H1 (cell line): ENCODE measurements around the gene RELT. TPM values are rescaled to one million over a fixed set of nuclear protein-coding genes. Genes with fewer than 3 reads are reported as not detected.

ENCODE experiments used
- CTCF ChIA-PET: fragments of 300-600 bp; sonication (Branson Sonifier 250); formaldehyde crosslinking; loops from one replicate; lab custom pipeline; 2021; ENCODE audit not compliant: partially characterized antibody; lab: Charles Lee
- POLR2A ChIA-PET: fragments of 300-600 bp; sonication (Branson Sonifier 250); formaldehyde crosslinking; loops from one replicate; lab custom pipeline; 2021; ENCODE audit warnings: inconsistent platforms; ENCODE audit not compliant: partially characterized antibody; lab: Charles Lee
- DNase-seq, 2 experiments: peaks; one replicate each; pipeline versions ENCODE4 v3.0.0 to v3.0.0-alpha.2; 2010 to 2022; ENCODE audit warnings: low spot score in 2 of 2, low read depth in 1 of 2, mixed read lengths in 1 of 2
- FAIRE-seq: peaks from 2 replicates; lab custom pipeline; 2011; peaks lifted over from hg19 to GRCh38; lab: Jason Lieb, UNC
- H2AFZ ChIP-seq: 2 replicates; pipeline ENCODE4 v1.8.1; 2012; ENCODE audit warnings: low read length, inconsistent platforms
- H2AK5ac ChIP-seq: 2 replicates; pipeline ENCODE4 v1.6.1; 2013; ENCODE audit warnings: low read depth, low read length
- H2BK120ac ChIP-seq: replicated peaks from 2 replicates; pipeline ENCODE3; 2013; ENCODE audit warnings: low read depth, low read length, inconsistent platforms
- H2BK12ac ChIP-seq: 2 replicates; pipeline ENCODE4 v1.6.1; 2013; ENCODE audit warnings: low read depth, low read length
- H2BK15ac ChIP-seq: 2 replicates; pipeline ENCODE4 v1.6.1; 2013; ENCODE audit warnings: low read length
- H2BK20ac ChIP-seq: 2 replicates; pipeline ENCODE4 v1.6.1; 2013; ENCODE audit warnings: low read length
- H2BK5ac ChIP-seq: 2 replicates; pipeline ENCODE4 v1.6.1; 2013; ENCODE audit warnings: low read depth, low read length
- H3K14ac ChIP-seq: 2 replicates; pipeline ENCODE4 v1.6.1; 2013; ENCODE audit warnings: inconsistent platforms; ENCODE audit not compliant: insufficient read length
- H3K18ac ChIP-seq: 2 replicates; pipeline ENCODE4 v1.6.1; 2013; ENCODE audit warnings: low read length; ENCODE audit errors: extremely low read depth
- H3K23ac ChIP-seq: 2 replicates; pipeline ENCODE4 v1.6.1; 2013; ENCODE audit warnings: inconsistent platforms; ENCODE audit not compliant: insufficient read length
- H3K23me2 ChIP-seq: 2 replicates; pipeline ENCODE4 v1.6.1; 2013; ENCODE audit warnings: low read depth, low read length
- H3K27ac ChIP-seq: 2 replicates; pipeline ENCODE4 v1.6.1; 2011; ENCODE audit warnings: low read depth, low read length, inconsistent platforms
- H3K27me3 ChIP-seq, 4 experiments: replicated peaks in 1 of 4; 1 replicate in 1 of 4; 2 replicates in 3 of 4; pipeline versions ENCODE4 v1.6.1 to v1.8.1; 2011 to 2013; ENCODE audit warnings: low read length in 3 of 4, mild to moderate bottlenecking in 3 of 4, inconsistent platforms in 2 of 4, mixed read lengths in 2 of 4, moderate library complexity in 1 of 4; ENCODE audit not compliant: control insufficient read depth in 3 of 4, insufficient read depth in 3 of 4; ENCODE audit errors: extremely low read depth in 1 of 4
- H3K36me3 ChIP-seq, 4 experiments: 2 replicates each; pipeline versions ENCODE4 v1.6.1 to v1.8.1; 2011 to 2013; ENCODE audit warnings: mild to moderate bottlenecking in 4 of 4, low read length in 3 of 4, moderate library complexity in 2 of 4, control low read depth in 1 of 4, inconsistent platforms in 1 of 4; ENCODE audit not compliant: insufficient read depth in 4 of 4, control insufficient read depth in 2 of 4
- H3K4ac ChIP-seq: replicated peaks from 2 replicates; pipeline ENCODE3; 2013; ENCODE audit warnings: low read length, low read depth, mixed read lengths, inconsistent platforms; ENCODE audit not compliant: insufficient read length
- H3K4me1 ChIP-seq, 4 experiments: replicated peaks in 1 of 4; 1 replicate in 1 of 4; 2 replicates in 3 of 4; pipeline versions ENCODE4 v1.6.1 to v1.8.1; 2011 to 2013; ENCODE audit warnings: low read length in 3 of 4, inconsistent platforms in 2 of 4, mixed read lengths in 1 of 4; ENCODE audit not compliant: insufficient read depth in 4 of 4, control insufficient read depth in 3 of 4
- H3K4me2 ChIP-seq, 2 experiments: 2 replicates each; pipeline versions ENCODE4 v1.6.1 to v1.8.1; 2011 to 2013; ENCODE audit warnings: low read depth in 2 of 2, low read length in 2 of 2, control low read depth in 1 of 2, inconsistent platforms in 1 of 2, mild to moderate bottlenecking in 1 of 2; ENCODE audit not compliant: insufficient read depth in 1 of 2
- H3K4me3 ChIP-seq, 4 experiments: fragments of 200-600, 300-600 bp in 1 of 4; sonication (generic), shearing (Covaris generic), sonication (Bioruptor Twin) in 1 of 4; 2 replicates each; pipeline versions ENCODE4 v1.5.1 to v1.8.1; 2011 to 2016; ENCODE audit warnings: low read length in 4 of 4, low read depth in 3 of 4, control low read depth in 2 of 4, inconsistent platforms in 2 of 4, mild to moderate bottlenecking in 2 of 4, mixed read lengths in 1 of 4, moderate library complexity in 1 of 4; ENCODE audit not compliant: insufficient read depth in 2 of 4; ENCODE audit errors: extremely low read depth in 1 of 4
- H3K56ac ChIP-seq: replicated peaks from 2 replicates; pipeline ENCODE3; 2013; ENCODE audit warnings: low read depth, mild to moderate bottlenecking, mixed read lengths, low read length, inconsistent platforms; ENCODE audit not compliant: insufficient read length
- H3K79me1 ChIP-seq: 2 replicates; pipeline ENCODE4 v1.6.1; 2013; ENCODE audit warnings: low read depth, low read length, control low read depth
- H3K79me2 ChIP-seq, 2 experiments: 2 replicates each; pipeline versions ENCODE4 v1.6.1 to v1.8.1; 2012 to 2013; ENCODE audit warnings: low read length in 2 of 2, mild to moderate bottlenecking in 2 of 2, inconsistent platforms in 1 of 2; ENCODE audit not compliant: insufficient read depth in 2 of 2, control insufficient read depth in 1 of 2
- H3K9ac ChIP-seq, 4 experiments: replicated peaks in 1 of 4; 1 replicate in 1 of 4; 2 replicates in 3 of 4; pipeline versions ENCODE4 v1.6.1 to v1.8.1; 2011 to 2013; ENCODE audit warnings: low read depth in 3 of 4, low read length in 3 of 4, control low read depth in 2 of 4, mild to moderate bottlenecking in 2 of 4, moderate library complexity in 2 of 4, inconsistent platforms in 1 of 4; ENCODE audit errors: extremely low read depth in 1 of 4
- H3K9me3 ChIP-seq, 2 experiments: 2 replicates each; pipeline versions ENCODE4 v1.6.1 to v1.8.1; 2012 to 2013; ENCODE audit warnings: mild to moderate bottlenecking in 2 of 2, moderate library complexity in 2 of 2, control low read depth in 1 of 2, inconsistent platforms in 1 of 2, low read depth in 1 of 2, low read length in 1 of 2, mixed read lengths in 1 of 2; ENCODE audit not compliant: insufficient read depth in 2 of 2
- H4K20me1 ChIP-seq, 2 experiments: replicated peaks in 1 of 2; 2 replicates each; pipeline versions ENCODE3 to v1.8.1; 2011 to 2013; ENCODE audit warnings: inconsistent platforms in 2 of 2, low read length in 2 of 2, mild to moderate bottlenecking in 1 of 2; ENCODE audit not compliant: insufficient read depth in 2 of 2, control insufficient read depth in 1 of 2
- H4K5ac ChIP-seq: 2 replicates; pipeline ENCODE4 v1.6.1; 2013; ENCODE audit warnings: low read length, low read depth, mixed read lengths, inconsistent platforms; ENCODE audit not compliant: insufficient read length
- H4K8ac ChIP-seq: 2 replicates; pipeline ENCODE4 v1.8.0; 2013; ENCODE audit warnings: mild to moderate bottlenecking, moderate library complexity, low read length, inconsistent platforms; ENCODE audit not compliant: insufficient read depth; ENCODE audit errors: extremely low read depth
- H4K91ac ChIP-seq: replicated peaks from 2 replicates; pipeline ENCODE3; 2013; ENCODE audit warnings: low read length, mixed read lengths, inconsistent platforms; ENCODE audit not compliant: insufficient read length
- CREB1 ChIP-seq: IDR thresholded peaks from 2 replicates; pipeline ENCODE4 v1.6.1; 2012; ENCODE audit warnings: inconsistent platforms
- EP300 ChIP-seq, 2 experiments: IDR thresholded peaks; 1 replicate in 1 of 2; 2 replicates in 1 of 2; pipeline ENCODE4 v1.6.1; 2011 to 2012; ENCODE audit warnings: low read depth in 2 of 2, low read length in 2 of 2, mild to moderate bottlenecking in 2 of 2, borderline replicate concordance in 1 of 2, inconsistent platforms in 1 of 2, moderate library complexity in 1 of 2
- FOSL1 ChIP-seq: IDR thresholded peaks from 2 replicates; pipeline ENCODE4 v1.6.1; 2011; ENCODE audit warnings: mild to moderate bottlenecking, low read depth, low read length, moderate library complexity; ENCODE audit not compliant: insufficient read depth
- GABPA ChIP-seq: IDR thresholded peaks from 2 replicates; pipeline ENCODE4 v1.6.1; 2011; ENCODE audit warnings: mild to moderate bottlenecking, low read length, moderate library complexity, borderline replicate concordance; ENCODE audit not compliant: insufficient read depth
- GTF2F1 ChIP-seq: IDR thresholded peaks from 2 replicates; pipeline ENCODE4 v1.6.1; 2012; ENCODE audit warnings: low read depth, low read length, improper control_type of control experiment, borderline replicate concordance
- HDAC6 ChIP-seq: IDR thresholded peaks from one replicate; pipeline ENCODE4 v1.7.1; 2012; ENCODE audit warnings: low read depth, mild to moderate bottlenecking, inconsistent platforms, low read length, moderate library complexity
- NANOG ChIP-seq: IDR thresholded peaks from 2 replicates; pipeline ENCODE4 v1.6.1; 2011; ENCODE audit warnings: low read length, low read depth, mild to moderate bottlenecking, inconsistent platforms; ENCODE audit not compliant: insufficient read depth, poor library complexity, severe bottlenecking
- POLR2A ChIP-seq, 2 experiments: IDR thresholded peaks; 1 replicate in 1 of 2; 2 replicates in 1 of 2; pipeline ENCODE4 v1.6.1; 2011; ENCODE audit warnings: low read depth in 2 of 2, low read length in 2 of 2, mild to moderate bottlenecking in 2 of 2; ENCODE audit errors: control extremely low read depth in 1 of 2
- RNF2 ChIP-seq: fragments of 200-900, 300-1000 bp; sonication (generic); IDR thresholded peaks from 2 replicates; pipeline ENCODE4 v1.7.1; 2016; ENCODE audit warnings: borderline replicate concordance, low read depth, mild to moderate bottlenecking, antibody characterized with exemption, low read length; ENCODE audit not compliant: poor library complexity, severe bottlenecking; ENCODE audit errors: missing control alignments
- SIN3A ChIP-seq, 2 experiments: IDR thresholded peaks in 1 of 2; conservative IDR thresholded peaks in 1 of 2; 2 replicates each; pipeline ENCODE4 v1.6.1; 2011 to 2012; ENCODE audit warnings: low read length in 2 of 2, improper control_type of control experiment in 1 of 2, low read depth in 1 of 2, mild to moderate bottlenecking in 1 of 2
- WGBS, 2 experiments: shearing (Covaris generic) in 1 of 2; methylation state at CpG; one replicate each; pipeline versions ENCODE4 v1.1.6 to v1.1.7; 2013 to 2015; ENCODE audit warnings: low lambda C conversion rate in 2 of 2, mixed read lengths in 2 of 2, inconsistent platforms in 1 of 2, low coverage in 1 of 2, missing lambda C conversion rate in 1 of 2; ENCODE audit not compliant: insufficient replicate concordance in 2 of 2, insufficient coverage in 1 of 2, insufficient read length in 1 of 2; ENCODE audit errors: extremely low coverage in 1 of 2, missing lambda C conversion rate in 1 of 2; 5-methylcytosine and 5-hydroxymethylcytosine counted together
- polyA plus RNA-seq, 7 experiments: library from polyadenylated mRNA; depleted of rRNA in 3 of 7; stranded (reverse) in 5 of 7; unstranded in 2 of 7; fragments of >200 nt in 5 of 7; fragments of 200-250 nt in 2 of 7; gene quantifications; 1 replicate in 5 of 7; 2 replicates in 1 of 7; 4 replicates in 1 of 7; pipeline versions ENCODE4 v1.2.1 to v1.2.3, GENCODE V29; 2011 to 2013; ENCODE audit warnings: missing spikeins in 2 of 7, mixed read lengths in 2 of 7
- total RNA-seq: library from RNA; stranded (reverse); fragmentation: NEBNext Ultra II Directional; extraction: Animal tissue kit (Norgen Biotek cat#: 25700); gene quantifications from 2 replicates; pipeline ENCODE4 v1.2.1, GENCODE V29; 2021

Gene RELT
- total and polyA plus RNA-seq, 2 of the 8 experiments (the other 6 are each of a cell fraction or from before 2014, with no cell fraction given) = 3.4 to 5.7 TPM

DNA sequence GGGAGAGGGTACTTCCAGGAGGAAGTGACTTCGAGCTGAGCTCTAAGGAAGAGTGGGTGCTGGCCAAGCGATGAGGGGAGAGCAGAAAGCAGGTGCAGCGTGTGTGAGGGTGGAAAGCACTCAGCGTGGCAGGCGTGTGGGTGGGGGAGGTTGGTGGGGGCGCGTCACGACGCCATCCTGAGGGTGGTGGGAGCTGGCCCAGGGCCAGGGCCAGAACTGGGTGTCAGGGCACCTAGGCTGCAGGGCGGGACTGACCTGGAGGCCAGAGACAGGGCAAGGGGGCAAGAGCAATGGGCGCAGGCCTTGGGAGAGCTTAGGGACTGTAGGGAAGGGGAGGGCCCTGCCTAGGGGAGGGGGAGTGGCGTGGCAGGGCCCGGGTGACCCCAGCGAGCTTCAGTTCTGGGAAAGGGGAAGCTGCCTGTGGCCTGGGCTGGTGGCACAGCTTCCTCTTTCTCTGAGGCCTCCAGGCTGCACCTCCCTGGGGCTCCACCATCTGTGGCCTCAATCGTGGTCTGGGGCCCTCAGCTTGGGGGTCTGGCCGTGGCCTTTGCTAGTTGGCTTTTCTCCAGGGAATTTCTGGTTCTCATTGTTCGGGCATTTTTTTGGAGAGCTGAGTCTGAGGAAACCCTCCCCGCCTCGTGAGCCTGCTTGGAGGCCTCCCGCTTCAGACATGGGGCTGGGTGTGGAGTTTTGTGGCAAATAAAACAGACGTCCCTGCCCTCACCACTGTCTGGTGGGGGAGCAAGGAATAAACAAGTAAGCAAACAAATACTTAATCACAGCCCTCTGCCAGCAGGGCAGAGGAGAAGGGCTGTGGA lies 8.9 kb downstream of the RELT start:
- Histone ChIP-seq H4K8ac (peak overlapping the region; percentile 1; the same call in 1 of the 2 replicates), H3K79me2 (peaks cover 0 to 3% of the 10 kb centered on the region in 2 experiments; a peak in 1 of 4 replicates), H3K9me3 (no peaks in the 10 kb centered on the region), H2BK5ac (no peak overlapping the region), H3K23me2 (no peaks in the 10 kb centered on the region), H3K14ac (no peak overlapping the region), H4K91ac (no peak overlapping the region), H3K27me3 (0 out of 7 replicates have a peak, but pooled peaks cover 0 to 2% (median 0%) of the 10 kb centered on the region in 4 experiments), H2BK20ac (no peak overlapping the region), H3K79me1 (peaks cover 7% of the 10 kb centered on the region; the same call in 1 of the 2 replicates), H3K4me1 (peaks cover 0 to 11% (median 0%) of the 10 kb centered on the region in 4 experiments; a peak in 1 of 7 replicates), H3K9ac (no peak overlapping the region), H4K20me1 (peaks cover 6 to 13% of the 10 kb centered on the region in 2 experiments), H3K27ac (no peak overlapping the region), H3K4ac (no peak overlapping the region), H2AFZ (no peak overlapping the region), H3K23ac (no peak overlapping the region), H3K4me3 (no peak overlapping the region), H2BK15ac (no peak overlapping the region), H3K36me3 (no peaks in the 10 kb centered on the region), H3K4me2 (no peak overlapping the region), H2BK12ac (no peak overlapping the region), H3K56ac (no peak overlapping the region), H2BK120ac (no peak overlapping the region), H2AK5ac (no peak overlapping the region), H4K5ac (no peak overlapping the region), H3K18ac (peak overlapping the region; percentile 48)
- no peak for DNase-seq
- ChIA-PET CTCF (interaction anchor here (0.9 to 59.1 kb wide), 10 partner anchors 8 to 277 kb away, joined by 3 to 1456 read pairs (median 4); partner anchors contain the start of gene RELT), POLR2A (interaction anchor here (0.9 to 1.6 kb wide), 3 partner anchors 9 to 196 kb away, joined by 3 to 5 read pairs (median 4); no protein-coding TSS in a partner anchor)
- 84% methylated on average over 19 of the region's 21 CpGs; no CpG with 5 or more reads in 1 of the 2 experiments for WGBS, 2 experiments
- no peak for FAIRE-seq
- TF ChIP-seq NANOG = no peak
- no peak for TF ChIP-seq HDAC6
- no peak for TF ChIP-seq RNF2
- TF ChIP-seq POLR2A (IDR thresholded peaks at IDR 0.05; ENCODE audit: control extremely low read depth in 1 of 2, low read depth in 2 of 2, low read length in 2 of 2) = no peak
- no peak for TF ChIP-seq GABPA
- TF ChIP-seq GTF2F1 = no peak
- no peak for TF ChIP-seq FOSL1
- TF ChIP-seq EP300 (IDR thresholded peaks at IDR 0.05; ENCODE audit: borderline replicate concordance in 1 of 2, low read depth in 2 of 2, low read length in 2 of 2) = no peak
- no peak for TF ChIP-seq CREB1
- TF ChIP-seq SIN3A (conservative IDR thresholded peaks at IDR 0.05 in 1 of 2, IDR thresholded peaks at IDR 0.05 in 1 of 2; ENCODE audit: low read depth in 1 of 2, low read length in 2 of 2) = no peak
